Stimulated activated naive CD8-positive, alpha-beta T cell treated with anti-CD3 and anti-CD28 coated beads, Interleukin-15, Interleukin-2, amounts not matched to agents 100 ng/mL and 50 ng/mL, for 24 hours (primary cell): ENCODE measurements around the gene EEIG1.

Experiments
- H3K27ac Mint-ChIP-seq: one replicate; pipeline ENCODE4 v1.8.0; 2021; ENCODE audit warnings: mild to moderate bottlenecking, mixed read lengths
- H3K27me3 Mint-ChIP-seq: one replicate; pipeline ENCODE4 v1.8.0; 2021; ENCODE audit warnings: mixed read lengths
- H3K36me3 Mint-ChIP-seq: one replicate; pipeline ENCODE4 v1.8.0; 2021; ENCODE audit warnings: low read depth, mixed read lengths
- H3K4me1 Mint-ChIP-seq: one replicate; pipeline ENCODE4 v1.8.0; 2021; ENCODE audit warnings: low read depth, mixed read lengths
- H3K4me3 Mint-ChIP-seq: one replicate; pipeline ENCODE4 v1.8.0; 2021; ENCODE audit warnings: mild to moderate bottlenecking, mixed read lengths
- H3K9me3 Mint-ChIP-seq: one replicate; pipeline ENCODE4 v1.8.0; 2021; ENCODE audit warnings: mixed read lengths

EEIG1 gene

GRCh38 chr9:127937056-127937387, 43.8 kb downstream of the EEIG1 start:
- Mint-ChIP-seq H3K9me3 (no peaks in the 10 kb centered on the region), H3K36me3 (peaks cover 16% of the 10 kb centered on the region), H3K27ac (peak overlapping the region; percentile 87), H3K27me3 (no peaks in the 10 kb centered on the region), H3K4me3 (peak overlapping the region; percentile 92), H3K4me1 (peaks cover 40% of the 10 kb centered on the region)

- no peaks in the 10 kb centered on the region for H3K27me3 Mint-ChIP-seq
- peak overlapping the region; percentile 87 for H3K27ac Mint-ChIP-seq
- no peaks in the 10 kb centered on the region for H3K9me3 Mint-ChIP-seq
- peaks cover 43% of the 10 kb centered on the region for H3K4me1 Mint-ChIP-seq
- H3K4me3 Mint-ChIP-seq: peak overlapping the region; percentile 92
- H3K36me3 Mint-ChIP-seq: peaks cover 16% of the 10 kb centered on the region
Observed at GRCh38 chr9:127936347-127936852, 44.4 kb downstream of the EEIG1 start.

- H3K36me3 Mint-ChIP-seq: peaks cover 16% of the 10 kb centered on the region
- H3K4me3 Mint-ChIP-seq: peak overlapping the region; percentile 92
Observed at GRCh38 chr9:127935765-127936221, 45.0 kb downstream of the EEIG1 start.

GRCh38 chr9:127934986-127935385, 45.8 kb downstream of the EEIG1 start:
- Mint-ChIP-seq H3K27ac (no peak overlapping the region), H3K4me3 (no peak overlapping the region), H3K27me3 (no peaks in the 10 kb centered on the region), H3K9me3 (no peaks in the 10 kb centered on the region), H3K4me1 (peaks cover 53% of the 10 kb centered on the region), H3K36me3 (peaks cover 16% of the 10 kb centered on the region)

More at GRCh38 chr9:127935765-127936221, 45.0 kb downstream of the EEIG1 start:
- H3K4me1 Mint-ChIP-seq: peaks cover 49% of the 10 kb centered on the region
- peak overlapping the region; percentile 87 for H3K27ac Mint-ChIP-seq
- no peaks in the 10 kb centered on the region for H3K9me3 Mint-ChIP-seq
- no peaks in the 10 kb centered on the region for H3K27me3 Mint-ChIP-seq

DNA sequence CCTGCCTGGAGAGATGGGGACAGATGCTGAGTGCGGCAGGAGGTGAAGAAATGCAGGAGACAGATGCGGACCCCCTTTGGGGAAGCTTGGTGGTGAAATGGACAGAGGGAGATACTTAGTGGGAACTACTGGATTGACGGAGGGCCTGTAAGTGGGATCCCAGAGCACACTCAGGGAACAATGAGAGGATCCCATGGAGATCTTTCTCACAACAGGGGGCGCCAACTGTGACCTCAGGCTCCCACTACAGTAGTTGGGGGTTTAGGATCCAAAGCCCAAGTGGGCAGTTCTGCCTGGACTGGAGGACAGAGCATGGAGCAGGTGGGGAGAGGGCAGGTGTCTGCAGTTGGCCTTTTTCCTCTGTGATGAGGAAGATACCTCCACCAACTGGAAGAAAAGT, 46.5 kb downstream of the EEIG1 start:
- H3K4me3 Mint-ChIP-seq: peak overlapping the region; percentile 54
- no peaks in the 10 kb centered on the region for H3K9me3 Mint-ChIP-seq

GRCh38 chr9:127931092-127931881, 49.5 kb downstream of the EEIG1 start:
- peak overlapping the region; percentile 7 for H3K27ac Mint-ChIP-seq
- H3K27me3 Mint-ChIP-seq: peaks cover 4% of the 10 kb centered on the region
- no peaks in the 10 kb centered on the region for H3K9me3 Mint-ChIP-seq
- H3K36me3 Mint-ChIP-seq: peaks cover 11% of the 10 kb centered on the region
- peak overlapping the region; percentile 66 for H3K4me3 Mint-ChIP-seq
- peaks cover 44% of the 10 kb centered on the region for H3K4me1 Mint-ChIP-seq

More for the DNA sequence above, 46.5 kb downstream of the EEIG1 start:
- Mint-ChIP-seq H3K27me3 (no peaks in the 10 kb centered on the region), H3K4me1 (peaks cover 55% of the 10 kb centered on the region), H3K27ac (no peak overlapping the region), H3K36me3 (peaks cover 16% of the 10 kb centered on the region)
